RKO (cell line): ENCODE results near the gene TWIST2.
A peak's percentile ranks its signal among the peaks of the same experiment; 100 is the strongest.

ENCODE experiments used
- DNase-seq: peaks from one replicate; pipeline ENCODE4 v3.0.0-alpha.2; 2016; ENCODE audit warnings: low spot score

The TWIST2 gene

DNA sequence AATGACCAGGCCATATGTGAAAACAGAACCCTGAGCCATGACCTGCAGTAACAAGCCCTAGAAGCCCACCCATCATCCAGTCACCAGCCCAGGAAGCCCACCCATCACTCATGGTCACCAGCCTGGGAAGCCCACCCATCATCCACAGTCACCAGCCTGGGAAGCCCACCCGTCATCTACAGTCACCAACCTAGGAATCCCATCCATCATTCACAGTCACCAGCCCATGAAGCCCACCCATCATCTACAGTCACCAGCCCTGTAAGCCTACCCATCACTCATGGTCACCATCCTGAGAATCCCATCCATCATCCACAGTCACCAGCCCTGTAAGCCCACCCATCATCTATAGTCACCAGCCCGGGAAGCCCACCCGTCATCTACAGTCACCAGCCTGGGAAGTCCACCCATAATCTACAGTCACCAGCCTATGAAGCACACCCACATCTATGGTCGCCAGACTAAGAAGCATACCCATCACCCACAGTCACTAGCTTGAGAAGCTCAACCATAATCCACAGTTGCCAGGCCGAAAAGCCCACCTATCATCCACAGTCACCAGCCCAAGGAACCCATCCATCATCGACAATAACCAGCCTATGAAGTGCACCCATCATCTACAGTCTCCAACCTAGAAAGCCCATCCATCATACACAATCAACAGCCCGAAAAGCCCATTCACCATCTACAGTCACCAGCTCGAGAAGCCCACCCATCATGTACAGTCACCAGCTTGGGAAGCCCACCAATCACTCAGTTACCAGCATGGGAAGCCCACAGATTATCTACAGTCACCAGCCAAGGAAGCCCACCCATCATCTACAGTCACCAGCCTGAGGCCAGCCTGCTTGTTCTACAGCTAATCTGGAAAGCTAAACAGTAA is 91.9 kb downstream of the TWIST2 start:
- no peak for DNase-seq

DNA sequence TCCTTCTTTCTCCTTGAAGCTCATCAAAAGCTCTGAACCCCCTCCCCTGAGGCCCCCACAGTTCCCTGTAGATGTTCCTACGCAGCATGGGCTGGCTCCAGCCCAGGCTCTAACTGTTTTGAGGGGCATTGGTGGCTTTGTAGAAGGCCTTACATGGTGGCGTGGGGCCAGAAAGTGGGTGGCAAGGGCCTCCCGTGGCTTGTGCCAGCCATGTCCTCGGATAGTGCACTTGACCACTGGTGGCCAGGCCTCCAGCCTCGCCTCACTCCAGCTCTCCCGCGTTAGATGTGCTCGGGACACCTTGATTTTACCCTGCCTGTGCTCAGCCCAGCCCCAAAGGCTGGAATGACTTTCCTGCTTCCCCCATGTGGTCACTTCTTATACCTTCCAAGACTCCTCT is 92.9 kb downstream of the TWIST2 start:
- DNase-seq, result no peak

GRCh38 chr2:238941262-238941792 is 93.4 kb downstream of the TWIST2 start:
- DNase-seq, result no peak

GRCh38 chr2:238942080-238942725 is 94.3 kb downstream of the TWIST2 start:
- DNase-seq, result no peak

DNA sequence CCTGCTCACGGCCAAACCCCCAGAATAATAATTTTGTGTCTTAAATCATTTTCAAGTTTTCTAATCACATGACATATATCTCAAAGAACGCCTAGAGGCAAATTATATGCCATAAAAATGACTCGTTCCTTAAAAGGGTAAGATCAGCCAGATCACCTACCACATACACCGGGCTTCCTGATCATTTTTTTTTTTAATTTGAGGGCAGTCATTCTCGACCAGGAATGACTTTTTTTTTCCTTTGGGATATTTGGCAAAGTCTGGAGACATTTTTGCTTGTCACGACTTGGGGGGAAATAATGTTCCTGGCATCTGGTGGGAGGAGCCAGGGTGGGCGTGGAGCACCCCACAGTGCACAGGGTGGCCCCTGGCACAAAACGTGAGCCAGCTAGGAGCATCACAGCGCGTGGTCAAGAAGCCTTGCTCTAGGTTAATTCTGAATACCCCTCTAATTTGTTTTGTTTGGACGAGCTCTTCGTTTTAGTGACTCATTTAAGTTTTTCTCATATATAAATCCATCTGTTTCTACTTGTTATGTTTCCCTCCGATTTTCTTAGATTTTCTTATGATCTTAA is 94.9 kb downstream of the TWIST2 start:
- DNase-seq, result no peak

DNA sequence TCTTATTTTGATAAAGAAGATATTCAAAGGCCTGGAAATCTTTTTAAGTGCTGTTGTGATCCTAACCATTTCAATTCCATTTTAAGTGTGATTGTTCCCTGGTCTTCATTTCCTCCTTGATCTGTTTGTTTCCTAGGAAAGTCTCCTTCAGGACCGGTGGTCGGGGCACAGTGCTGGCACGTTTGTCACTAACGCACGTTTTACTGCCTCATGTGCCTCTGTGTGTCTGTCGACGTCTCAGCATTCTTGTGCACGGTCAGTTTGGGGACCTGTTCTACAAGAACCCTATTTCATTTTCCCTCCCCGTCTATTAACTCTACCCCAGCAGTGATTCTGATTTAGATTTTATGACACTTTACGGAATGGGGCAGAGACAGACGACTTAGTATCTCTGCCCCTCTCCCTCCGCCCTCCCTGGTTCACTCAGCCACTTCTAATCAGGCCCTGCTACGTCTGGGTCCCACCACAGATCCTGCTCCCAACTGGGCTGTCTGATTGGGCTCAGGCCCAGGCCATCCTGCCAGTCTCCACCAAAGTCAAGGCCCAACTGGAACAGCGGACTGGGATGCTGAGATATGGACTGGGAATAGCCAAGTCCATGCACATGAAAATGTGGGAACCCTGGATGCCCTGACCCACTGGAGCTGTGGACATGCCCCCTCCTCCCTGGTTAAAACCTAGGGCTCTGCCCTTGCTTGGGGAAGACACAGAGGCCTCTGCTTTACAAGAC is 95.6 kb downstream of the TWIST2 start:
- no peak for DNase-seq

DNA sequence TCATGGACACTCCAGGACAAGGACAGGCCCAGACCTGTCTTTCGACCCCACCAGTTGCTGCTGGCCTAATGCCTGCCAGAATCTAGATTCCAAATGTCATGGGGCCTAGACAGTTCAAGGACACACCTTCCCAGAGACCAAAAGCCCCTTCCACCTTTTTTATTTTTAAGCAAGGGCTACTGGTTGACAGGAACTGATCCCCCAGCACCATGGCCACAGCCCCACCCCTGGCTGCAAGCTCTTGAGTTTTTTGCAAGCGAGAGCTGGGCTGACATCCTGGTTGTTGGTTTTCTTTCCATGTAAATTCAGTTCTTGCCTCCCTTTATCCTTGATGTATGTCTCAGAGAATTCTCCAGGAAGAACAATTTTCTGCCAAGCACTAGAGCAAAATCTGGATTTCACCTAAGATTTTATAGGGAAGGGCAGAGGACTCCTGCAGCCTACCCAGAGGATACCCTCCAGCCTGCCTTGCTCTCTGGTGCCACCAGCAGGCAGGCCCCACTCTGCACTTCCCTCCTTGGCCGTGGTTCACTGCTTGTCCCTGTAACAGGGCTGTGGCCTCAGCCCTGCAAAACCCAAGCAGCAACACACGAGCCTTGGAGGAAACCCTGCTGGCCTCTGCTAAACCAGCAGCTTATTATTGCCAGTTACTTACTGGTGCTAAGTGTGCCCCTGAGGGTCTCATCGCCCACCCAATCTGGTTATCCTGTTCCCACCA is 97.7 kb downstream of the TWIST2 start:
- DNase-seq, result no peak

GRCh38 chr2:238946318-238947242 is 98.7 kb downstream of the TWIST2 start:
- no peak for DNase-seq

DNA sequence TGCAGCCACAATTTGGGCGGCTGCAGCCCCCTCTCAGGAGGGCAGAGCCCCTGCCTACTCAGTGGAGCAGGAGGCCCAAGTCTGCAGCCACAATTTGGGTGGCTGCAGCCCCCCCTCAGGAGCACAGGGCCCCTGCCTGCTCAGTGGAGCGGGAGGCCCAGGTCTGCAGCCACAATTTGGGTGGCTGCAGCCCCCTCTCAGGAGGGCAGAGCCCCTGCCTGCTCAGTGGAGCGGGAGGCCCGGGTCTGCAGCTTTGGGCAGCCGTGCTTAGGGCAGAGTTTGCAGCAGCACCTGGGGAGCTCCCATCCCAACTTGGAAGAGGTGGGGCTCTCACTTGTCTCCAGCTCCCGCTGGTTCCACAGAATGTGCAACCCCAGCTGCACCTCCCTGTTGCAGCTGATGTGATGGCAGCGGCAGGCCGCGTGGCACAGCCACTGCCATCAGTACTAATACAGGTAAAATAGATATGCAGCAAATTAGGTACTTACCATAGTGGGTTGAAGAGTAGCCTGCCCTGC is 99.4 kb downstream of the TWIST2 start:
- no peak for DNase-seq

GRCh38 chr2:238947920-238948710 is 100.2 kb downstream of the TWIST2 start:
- DNase-seq, result peak; percentile 83

DNA sequence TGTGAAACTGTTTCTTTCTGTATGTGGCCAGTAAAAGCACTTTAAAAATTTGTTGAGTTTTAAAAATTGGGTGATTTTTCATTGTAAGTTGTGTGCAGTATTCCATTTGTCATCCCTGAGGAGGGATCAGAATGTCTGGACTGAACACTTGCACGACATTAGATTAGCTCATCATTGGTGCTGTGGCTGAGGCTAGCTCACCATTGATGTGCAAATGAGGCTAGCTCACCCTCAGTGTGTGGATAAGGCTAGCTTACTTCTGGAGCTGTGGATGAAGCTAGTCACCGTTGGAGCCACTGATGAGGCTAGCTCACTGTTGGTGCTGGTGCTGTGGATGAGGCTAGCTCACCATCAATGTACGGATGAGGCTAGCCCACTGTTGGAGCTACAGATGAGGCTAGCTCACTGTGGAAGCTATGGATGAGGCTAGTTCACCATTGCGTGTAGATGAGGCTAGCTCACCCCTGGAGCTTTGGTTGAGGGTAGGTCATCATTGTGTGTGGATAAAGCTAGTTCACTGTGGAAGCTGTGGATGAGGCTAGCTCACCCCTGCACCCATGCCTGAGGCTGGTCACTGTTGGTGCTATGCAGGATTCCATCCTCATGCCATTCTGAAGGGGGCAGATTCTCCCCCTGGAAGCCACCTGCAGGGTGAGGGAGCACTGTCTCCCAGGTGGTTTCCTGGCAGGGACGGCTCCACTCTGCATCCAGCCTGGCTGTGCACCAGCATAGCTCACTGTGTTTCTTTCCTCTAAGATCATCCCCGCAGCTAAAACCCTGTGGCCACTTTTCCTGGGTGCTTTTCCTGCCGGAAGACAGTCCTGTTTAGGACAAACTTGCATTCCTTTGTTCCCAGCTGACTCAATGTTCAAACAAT is 101.1 kb downstream of the TWIST2 start:
- peak; percentile 22 for DNase-seq

DNA sequence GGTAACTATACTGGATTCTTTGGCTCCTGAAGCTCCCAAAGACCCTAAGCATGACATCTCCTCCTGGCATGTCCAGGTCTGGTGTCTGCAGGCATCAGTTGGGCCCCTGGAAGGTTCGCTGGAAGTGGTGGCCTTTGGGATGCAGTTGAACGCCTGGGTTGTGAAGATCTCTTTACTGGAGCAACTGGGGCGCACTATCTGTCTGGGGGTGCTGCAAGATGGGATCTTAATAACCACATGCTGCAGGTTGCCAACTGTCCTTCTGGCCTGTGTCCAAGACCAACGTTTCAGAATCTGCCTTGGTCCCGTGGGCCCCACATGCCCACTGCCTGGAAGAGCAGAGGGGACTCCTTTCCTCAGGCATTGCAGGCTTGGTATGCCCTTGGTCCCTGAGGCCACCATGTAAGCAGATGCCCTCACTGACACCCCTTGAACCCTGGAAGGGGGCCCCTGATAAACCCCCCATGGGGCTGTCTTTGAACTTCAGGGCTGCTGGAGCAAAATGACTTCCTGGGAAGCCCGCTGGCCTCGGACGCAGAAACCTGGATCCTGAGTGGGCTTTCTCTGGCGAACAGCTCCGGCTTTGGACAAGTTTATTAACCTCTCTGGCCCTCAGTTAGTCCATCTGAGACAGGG is 101.9 kb downstream of the TWIST2 start:
- DNase-seq, result no peak

- DNase-seq, result no peak
Observed at GRCh38 chr2:238950551-238950950, 102.7 kb downstream of the TWIST2 start.

- no peak for DNase-seq
Observed at GRCh38 chr2:238952261-238952919, 104.5 kb downstream of the TWIST2 start.

GRCh38 chr2:238954841-238955591 is 107.1 kb downstream of the TWIST2 start:
- no peak for DNase-seq
